Spleen (tissue), 11 donors: ENCODE results near the gene ANO1. TPM values are rescaled to one million over a fixed set of nuclear protein-coding genes. Genes with fewer than 3 reads are reported as not detected.

ENCODE experiments used
- DNase-seq: peaks from one replicate; pipeline ENCODE4 v3.0.0-alpha.2; 2020
- H3K27ac ChIP-seq, 8 donors: fragments of 200-600 bp; sonication (generic) in 7 of 8; 1 replicate in 4 of 8; 2 replicates in 4 of 8; pipeline versions ENCODE4 v1.5.0 to v1.8.0; 2016 to 2021; ENCODE audit warnings: inconsistent platforms in 4 of 8, mild to moderate bottlenecking in 4 of 8, moderate library complexity in 1 of 8
- H3K27me3 ChIP-seq, 7 donors: fragments of 200-600 bp; sonication (generic) in 6 of 7; replicated peaks in 1 of 7; 1 replicate in 4 of 7; 2 replicates in 3 of 7; pipeline versions ENCODE4 v1.5.0 to v1.8.0; 2016 to 2021; ENCODE audit warnings: inconsistent platforms in 3 of 7, mild to moderate bottlenecking in 1 of 7
- H3K36me3 ChIP-seq, 6 donors: fragments of 200-600 bp; sonication (generic) in 5 of 6; 1 replicate in 4 of 6; 2 replicates in 2 of 6; pipeline versions ENCODE4 v1.5.0 to v1.8.0; 2016 to 2021; ENCODE audit warnings: inconsistent platforms in 2 of 6
- H3K4me1 ChIP-seq, 6 donors: fragments of 200-600 bp; sonication (generic) in 5 of 6; 1 replicate in 3 of 6; 2 replicates in 3 of 6; pipeline versions ENCODE4 v1.5.0 to v1.8.0; 2016 to 2021; ENCODE audit warnings: inconsistent platforms in 3 of 6
- H3K4me3 ChIP-seq, 8 donors: fragments of 200-600 bp; sonication (generic) in 7 of 8; 1 replicate in 4 of 8; 2 replicates in 4 of 8; pipeline versions ENCODE4 v1.5.0 to v1.8.0; 2016 to 2021; ENCODE audit warnings: inconsistent platforms in 4 of 8, mild to moderate bottlenecking in 4 of 8, moderate library complexity in 2 of 8
- H3K9me3 ChIP-seq, 8 donors: fragments of 200-600 bp; sonication (generic) in 7 of 8; 1 replicate in 4 of 8; 2 replicates in 4 of 8; pipeline versions ENCODE4 v1.5.0 to v1.8.0; 2016 to 2021; ENCODE audit warnings: inconsistent platforms in 4 of 8
- CTCF ChIP-seq, 11 experiments: fragments of 200-600 bp in 7 of 11; fragments of 450-650 bp in 4 of 11; sonication (generic) in 4 of 11; IDR thresholded peaks in 8 of 11; conservative IDR thresholded peaks in 3 of 11; 1 replicate in 7 of 11; 2 replicates in 4 of 11; pipeline versions ENCODE4 v1.4.0 to v1.8.0; 2016 to 2021; ENCODE audit warnings: antibody characterized with exemption in 11 of 11, inconsistent platforms in 4 of 11, mild to moderate bottlenecking in 1 of 11
- POLR2A ChIP-seq, 3 donors: fragments of 450-650 bp; IDR thresholded peaks; one replicate each; pipeline ENCODE4 v1.5.1; 2017; ENCODE audit warnings: antibody characterized with exemption in 3 of 3, mild to moderate bottlenecking in 1 of 3
- POLR2AphosphoS5 ChIP-seq, 3 donors: sonication (generic); formaldehyde crosslinking; IDR thresholded peaks; one replicate each; pipeline ENCODE4 v1.5.1; 2017; ENCODE audit warnings: antibody characterized with exemption in 3 of 3
- WGBS, 5 donors: extraction: QIAGEN DNeasy Blood & Tissue Kit in 3 of 5; methylation state at CpG; one replicate each; pipeline versions ENCODE4 v1.1.5 to v1.1.7; 2013 to 2018; 5-methylcytosine and 5-hydroxymethylcytosine counted together
- intact Hi-C: fragments of 100-400 bp; cut with DNase I; formaldehyde crosslinking; loops from one replicate; pipeline ENCODE4 v1.15.0; 2023; ENCODE audit warnings: low total_unique reads
- polyA plus RNA-seq, 3 donors: library from polyadenylated mRNA; stranded (reverse); fragments of 200-250 nt; gene quantifications; one replicate each; pipeline ENCODE4 v1.2.1, GENCODE V29; 2013
- total RNA-seq, 7 donors: library from RNA; depleted of rRNA in 3 of 7; stranded (reverse); fragments of >200 nt in 3 of 7; fragmentation: NEBNext Ultra II Directional in 4 of 7; extraction: Animal tissue kit (Norgen Biotek cat#: 25700) in 4 of 7; gene quantifications; one replicate each; pipeline versions ENCODE4 v1.1.0 to v1.2.1, GENCODE V29; 2016 to 2021
- donor health status: healthy with polysubstance abuse.
- donor health status: DM: no; HTN: no; CAD: no; lungs with moderate emphysema.
- donor health status: DM: no; HTN: no; CAD: no.
- donor health status: Bipolar disorder and iron deficiency.
- donor health status: healthy.
- donor health status: DM: no; HTN: no; CAD: no.
- donor health status: DM: yes; HTN: yes; CAD: no.

ANO1 gene
- total and polyA plus RNA-seq, 10 donors: 0.22 to 1.2 (median 0.62) TPM

- intact Hi-C loops: no loop called here
- Histone ChIP-seq H3K27me3 (peaks cover 0 to 14% (median 0%) of the 10 kb centered on the region in 7 donors), H3K36me3 (no peaks in the 10 kb centered on the region), H3K9me3 (no peaks in the 10 kb centered on the region), H3K4me3 (no peak overlapping the region), H3K27ac (no peak overlapping the region), H3K4me1 (peaks cover 0 to 13% (median 0%) of the 10 kb centered on the region in 6 donors)
- TF ChIP-seq POLR2AphosphoS5 (IDR thresholded peaks at IDR 0.05): no peak
- TF ChIP-seq POLR2A (IDR thresholded peaks at IDR 0.05): no peak
- TF ChIP-seq CTCF (IDR thresholded peaks at IDR 0.05 in 8 of 11, conservative IDR thresholded peaks at IDR 0.05 in 3 of 11): no peak
- 88 to 94% (median 89%) methylated on average over 14 to 19 of the region's 19 CpGs for WGBS, 5 donors
- no peak for DNase-seq
Observed at GRCh38 chr11:70131606-70132190, 53.6 kb downstream of the ANO1 start.

- H3K36me3 ChIP-seq: no peaks in the 10 kb centered on the region
- H3K27me3 ChIP-seq: peaks cover 0 to 14% (median 0%) of the 10 kb centered on the region in 7 donors
- H3K4me1 ChIP-seq: peaks cover 0 to 13% (median 0%) of the 10 kb centered on the region in 6 donors
- no peak overlapping the region for H3K27ac ChIP-seq
- WGBS, 5 donors: 78 to 97% (median 86%) methylated on average over 5 to 6 of the region's 6 CpGs
- no peak for TF ChIP-seq CTCF (IDR thresholded peaks at IDR 0.05 in 8 of 11, conservative IDR thresholded peaks at IDR 0.05 in 3 of 11)
- no peak for TF ChIP-seq POLR2AphosphoS5 (IDR thresholded peaks at IDR 0.05)
- TF ChIP-seq POLR2A (IDR thresholded peaks at IDR 0.05): no peak
- no peak overlapping the region for H3K4me3 ChIP-seq
- DNase-seq: no peak
- no peaks in the 10 kb centered on the region for H3K9me3 ChIP-seq
- intact Hi-C loops: no loop called here
Observed at GRCh38 chr11:70132641-70133040, 54.5 kb downstream of the ANO1 start.

- TF ChIP-seq POLR2A (IDR thresholded peaks at IDR 0.05): no peak
- no peak for TF ChIP-seq POLR2AphosphoS5 (IDR thresholded peaks at IDR 0.05)
- TF ChIP-seq CTCF (IDR thresholded peaks at IDR 0.05 in 8 of 11, conservative IDR thresholded peaks at IDR 0.05 in 3 of 11): no peak
- Histone ChIP-seq H3K4me3 (no peak overlapping the region), H3K9me3 (no peaks in the 10 kb centered on the region), H3K27me3 (peaks cover 0 to 14% (median 0%) of the 10 kb centered on the region in 7 donors), H3K27ac (no peak overlapping the region), H3K36me3 (no peaks in the 10 kb centered on the region), H3K4me1 (peaks cover 0 to 2% (median 0%) of the 10 kb centered on the region in 6 donors)
- no peak for DNase-seq
- intact Hi-C loops: no loop called here
- WGBS, 5 donors: 63 to 77% (median 69%) methylated on average over 13 to 16 of the region's 16 CpGs
Observed at GRCh38 chr11:70133771-70134335, 55.7 kb downstream of the ANO1 start.

- intact Hi-C loops: no loop called here
- H3K27me3 ChIP-seq: peaks cover 0 to 14% (median 0%) of the 10 kb centered on the region in 7 donors
- no peaks in the 10 kb centered on the region for H3K4me1 ChIP-seq
- no peak overlapping the region for H3K27ac ChIP-seq
- H3K9me3 ChIP-seq: no peaks in the 10 kb centered on the region
- DNase-seq: no peak
- H3K36me3 ChIP-seq: no peaks in the 10 kb centered on the region
- TF ChIP-seq CTCF (IDR thresholded peaks at IDR 0.05 in 8 of 11, conservative IDR thresholded peaks at IDR 0.05 in 3 of 11) (no peak), POLR2AphosphoS5 (IDR thresholded peaks at IDR 0.05) (no peak), POLR2A (IDR thresholded peaks at IDR 0.05) (no peak)
- WGBS, 5 donors: 82 to 89% (median 83%) methylated on average over 14 of the region's 14 CpGs
- H3K4me3 ChIP-seq: no peak overlapping the region
Observed at GRCh38 chr11:70134490-70134889, 56.4 kb downstream of the ANO1 start.
